Right lobe of liver (tissue), 4 donors: ENCODE data around the gene PRSS38.

Source experiments
- CTCF ChIP-seq, 4 donors: fragments of 200-600 bp in 3 of 4; fragments of 450-650 bp in 1 of 4; IDR thresholded peaks; one replicate each; pipeline versions ENCODE4 v1.5.1 to v1.8.0; 2016 to 2022; ENCODE audit warnings: antibody characterized with exemption in 4 of 4, mild to moderate bottlenecking in 2 of 4
- POLR2A ChIP-seq: fragments of 450-650 bp; IDR thresholded peaks from one replicate; pipeline ENCODE4 v1.6.1; 2017; ENCODE audit warnings: antibody characterized with exemption, mild to moderate bottlenecking
- donor health status: DM: no; HTN: no; CAD: no.
- donor health status: DM: no; HTN: no; CAD: no.
- donor health status: DM: no; HTN: yes; CAD: no.

GRCh38 chr1:227771771-227772170, 43.7 kb upstream of the PRSS38 start:
- TF ChIP-seq CTCF (IDR thresholded peaks at IDR 0.05) (no peak), POLR2A (no peak)
